GM06990 (cell line): ENCODE measurements around the gene PSD2.

Experiments used
- DNase-seq: peaks from one replicate; pipeline ENCODE4 v3.0.0-alpha.2; 2011; ENCODE audit not compliant: insufficient read length; ENCODE audit errors: extremely low read depth
- H3K27me3 ChIP-seq: replicated peaks from 2 replicates; pipeline ENCODE4 v1.6.0; 2011; ENCODE audit warnings: low read length; ENCODE audit not compliant: control insufficient read depth, insufficient read depth
- H3K36me3 ChIP-seq: 2 replicates; pipeline ENCODE4 v1.5.1; 2011; ENCODE audit warnings: low read length; ENCODE audit not compliant: control insufficient read depth, insufficient read depth
- H3K4me3 ChIP-seq: replicated peaks from 2 replicates; pipeline ENCODE4 v1.5.1; 2011; ENCODE audit warnings: low read depth, mild to moderate bottlenecking, control low read depth, low read length
- TF ChIP-seq, protein P1 (sequence below): IDR thresholded peaks from 2 replicates; pipeline ENCODE4 v1.5.1; 2011; ENCODE audit warnings: low read length, control low read depth, mild to moderate bottlenecking, inconsistent platforms; ENCODE audit not compliant: insufficient read depth, poor library complexity, severe bottlenecking

Gene PSD2

DNA sequence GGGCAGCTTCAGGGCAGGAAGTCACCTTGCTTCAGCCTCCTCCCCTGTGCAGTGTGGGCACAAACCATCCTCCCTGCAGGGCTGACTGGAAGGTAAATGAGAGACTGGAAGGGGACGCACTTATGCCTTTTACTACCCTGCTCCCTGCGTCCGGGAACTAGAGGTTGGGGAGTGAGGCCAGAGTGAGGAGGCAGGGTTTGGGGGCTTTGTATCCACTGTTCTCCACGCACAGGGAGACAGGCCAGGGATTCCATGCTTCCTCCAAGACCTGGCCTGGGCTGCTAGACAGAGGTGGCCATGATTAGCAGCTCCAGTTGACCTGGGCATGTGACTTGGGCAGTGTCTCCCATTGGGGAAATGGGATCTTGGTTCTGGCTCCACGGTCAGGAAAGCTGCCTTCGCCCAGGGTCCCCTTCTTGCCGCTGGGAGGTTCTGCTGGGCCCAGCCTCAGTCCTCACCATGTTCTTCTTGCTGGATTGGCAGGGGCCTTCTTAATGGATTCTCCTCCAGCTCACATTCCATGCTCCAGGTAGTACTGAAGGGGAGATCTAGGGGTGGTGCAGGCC, 37.0 kb upstream of the PSD2 start:
- Histone ChIP-seq H3K36me3 (no peaks in the 10 kb centered on the region), H3K4me3 (no peak overlapping the region), H3K27me3 (peaks cover 5% of the 10 kb centered on the region)
- TF ChIP-seq, protein P1, sequence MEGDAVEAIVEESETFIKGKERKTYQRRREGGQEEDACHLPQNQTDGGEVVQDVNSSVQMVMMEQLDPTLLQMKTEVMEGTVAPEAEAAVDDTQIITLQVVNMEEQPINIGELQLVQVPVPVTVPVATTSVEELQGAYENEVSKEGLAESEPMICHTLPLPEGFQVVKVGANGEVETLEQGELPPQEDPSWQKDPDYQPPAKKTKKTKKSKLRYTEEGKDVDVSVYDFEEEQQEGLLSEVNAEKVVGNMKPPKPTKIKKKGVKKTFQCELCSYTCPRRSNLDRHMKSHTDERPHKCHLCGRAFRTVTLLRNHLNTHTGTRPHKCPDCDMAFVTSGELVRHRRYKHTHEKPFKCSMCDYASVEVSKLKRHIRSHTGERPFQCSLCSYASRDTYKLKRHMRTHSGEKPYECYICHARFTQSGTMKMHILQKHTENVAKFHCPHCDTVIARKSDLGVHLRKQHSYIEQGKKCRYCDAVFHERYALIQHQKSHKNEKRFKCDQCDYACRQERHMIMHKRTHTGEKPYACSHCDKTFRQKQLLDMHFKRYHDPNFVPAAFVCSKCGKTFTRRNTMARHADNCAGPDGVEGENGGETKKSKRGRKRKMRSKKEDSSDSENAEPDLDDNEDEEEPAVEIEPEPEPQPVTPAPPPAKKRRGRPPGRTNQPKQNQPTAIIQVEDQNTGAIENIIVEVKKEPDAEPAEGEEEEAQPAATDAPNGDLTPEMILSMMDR = no peak
- no peak for DNase-seq

DNA sequence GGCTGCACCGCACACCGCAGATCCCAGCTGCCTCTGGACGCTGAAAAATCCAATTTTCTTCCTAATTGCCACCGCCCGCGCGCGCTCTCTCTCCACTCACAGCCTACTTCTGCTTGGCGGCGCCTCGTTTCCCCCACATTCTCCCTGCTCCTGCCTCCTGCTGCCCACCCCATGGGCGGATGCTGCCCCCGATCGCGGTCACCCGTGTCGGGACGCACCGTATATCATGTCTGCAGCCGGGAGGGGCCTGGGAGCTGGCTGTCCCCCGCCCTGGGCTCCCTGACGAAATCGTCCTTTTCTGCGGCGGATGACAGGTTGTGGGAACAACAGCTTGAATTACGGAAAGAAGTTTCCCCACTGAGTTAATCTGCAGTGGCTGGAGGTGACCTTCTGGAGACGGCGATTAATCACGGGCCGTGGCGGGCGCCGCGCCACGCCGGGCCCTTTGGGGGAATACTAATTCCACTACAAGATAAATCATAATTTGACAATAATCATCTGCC, 36.3 kb upstream of the PSD2 start:
- TF ChIP-seq, protein P1 = no peak
- Histone ChIP-seq H3K36me3 (no peaks in the 10 kb centered on the region), H3K4me3 (no peak overlapping the region), H3K27me3 (peaks cover 9% of the 10 kb centered on the region)
- DNase-seq = no peak

DNA sequence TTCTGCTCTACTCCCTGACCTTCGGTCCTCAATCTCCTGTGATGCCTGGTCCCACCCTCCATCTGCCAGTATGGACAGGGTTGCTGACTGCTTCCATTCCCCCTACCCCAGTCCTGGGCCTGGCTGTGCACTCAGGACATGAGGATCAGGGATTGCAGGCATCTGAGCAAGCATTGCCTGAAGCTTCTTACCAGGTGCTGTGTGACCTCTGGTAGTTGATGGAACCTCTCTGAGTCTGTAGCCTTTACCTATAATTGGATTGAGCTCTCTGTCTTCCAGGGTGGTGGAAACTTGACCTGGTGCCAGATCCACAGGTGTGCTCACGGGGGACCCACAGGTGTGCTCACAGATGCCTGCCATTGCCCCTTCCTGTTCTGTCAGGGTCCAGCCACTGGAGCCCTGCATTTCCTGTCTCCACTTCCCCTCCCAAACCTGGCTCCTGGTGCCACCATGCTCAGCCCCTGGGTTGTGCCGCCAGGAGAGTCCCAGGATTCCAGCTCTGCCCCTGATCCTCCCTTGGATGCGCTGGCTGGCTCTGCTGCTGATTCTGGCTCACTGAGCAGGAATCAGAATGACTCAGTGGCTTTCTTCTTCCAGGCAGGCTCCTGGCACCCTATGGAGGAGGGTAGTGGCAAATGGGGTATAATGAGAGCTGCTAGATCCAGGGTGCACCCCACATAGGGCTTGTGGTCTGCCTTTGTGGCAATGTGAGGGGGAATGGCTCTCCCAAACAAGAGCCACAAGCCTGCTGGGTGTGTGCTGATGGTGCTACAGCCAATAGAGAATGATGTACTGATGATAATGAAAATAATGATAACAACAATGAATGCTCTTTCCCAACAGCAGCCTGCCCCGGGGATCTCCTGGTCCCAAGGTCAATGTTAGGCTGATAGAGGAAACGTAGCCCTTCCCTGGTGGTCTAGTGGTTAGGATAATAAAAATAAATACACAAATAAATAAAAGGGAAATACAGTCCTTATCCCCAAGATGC, 35.2 kb upstream of the PSD2 start:
- H3K4me3 ChIP-seq = no peak overlapping the region
- no peaks in the 10 kb centered on the region for H3K36me3 ChIP-seq
- peaks cover 6% of the 10 kb centered on the region for H3K27me3 ChIP-seq
- TF ChIP-seq, protein P1 = no peak
- no peak for DNase-seq

DNA sequence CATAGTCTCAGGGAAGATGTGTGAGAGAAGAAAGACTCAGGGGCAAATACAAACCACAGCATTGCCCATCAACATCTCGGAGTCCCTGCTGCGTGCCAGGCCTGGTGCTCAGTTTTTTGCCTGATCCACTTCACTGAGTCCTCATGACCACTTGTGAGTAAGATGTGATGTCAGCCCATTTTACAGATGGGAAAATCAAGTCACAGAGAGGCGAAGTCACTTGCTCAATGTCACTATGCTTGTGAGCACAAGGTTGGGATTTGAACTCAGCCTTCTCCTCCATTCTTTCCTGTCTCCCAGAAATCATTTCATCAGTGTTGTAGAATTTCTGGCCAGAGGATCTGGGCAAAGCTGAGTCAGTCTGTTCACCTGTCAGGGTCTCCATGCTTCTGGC, 34.6 kb upstream of the PSD2 start:
- Histone ChIP-seq H3K4me3 (no peak overlapping the region), H3K36me3 (no peaks in the 10 kb centered on the region), H3K27me3 (peaks cover 5% of the 10 kb centered on the region)
- no peak for DNase-seq
- TF ChIP-seq, protein P1 = no peak

DNA sequence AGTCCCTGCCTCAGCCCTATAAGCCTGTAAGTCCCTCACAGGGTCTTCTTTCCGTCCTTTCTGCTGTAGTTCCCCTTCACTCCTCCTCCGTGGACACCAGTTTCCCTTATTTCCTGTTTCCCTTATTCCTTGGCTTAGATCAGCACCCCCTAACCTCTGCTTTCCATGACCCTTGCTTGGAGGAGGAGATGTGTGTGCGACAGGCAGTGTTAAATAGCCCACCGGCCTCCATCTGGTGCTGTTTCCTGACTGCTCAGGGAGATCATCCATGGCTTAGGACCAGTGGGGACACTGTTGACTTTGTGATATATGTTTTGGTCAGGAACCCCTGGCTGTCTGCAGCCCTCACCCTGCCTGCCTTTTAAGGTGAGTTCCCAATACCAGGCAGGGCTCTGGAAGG, 34.1 kb upstream of the PSD2 start:
- no peaks in the 10 kb centered on the region for H3K36me3 ChIP-seq
- H3K27me3 ChIP-seq = peaks cover 5% of the 10 kb centered on the region
- no peak for DNase-seq
- TF ChIP-seq, protein P1 = no peak
- H3K4me3 ChIP-seq = no peak overlapping the region
